ENCODE results near the gene C12orf50.
A peak's percentile ranks its signal among the peaks of the same experiment; 100 is the strongest.
"Not testable (repeated sequence)": the region's sequence is repeated elsewhere in the genome, so short reads cannot be mapped to it uniquely, and the experiment has no call there.

Gene C12orf50

GRCh38 chr12:88029093-88029665 is at the start of gene C12orf50:
C12orf50 (minus strand) TSS chr12:88029401; CDS start chr12:88026962, 2,439 bp downstream.
- DNase-seq: no peak

GRCh38 chr12:88067301-88067700 is 38.1 kb upstream of the C12orf50 start:
- DNase-seq: no peak

- no peak for DNase-seq
These were observed 34.2 kb upstream of the C12orf50 start for GRCh38 chr12:88063375-88063774.

- no peak for DNase-seq
These were observed 33.3 kb upstream of the C12orf50 start for GRCh38 chr12:88062474-88062873.

GRCh38 chr12:88058719-88059077 is 29.5 kb upstream of the C12orf50 start:
- no peak for DNase-seq

- no peak for DNase-seq
These were observed 29.0 kb upstream of the C12orf50 start for GRCh38 chr12:88057994-88058718.

- no peak for DNase-seq
These were observed 27.4 kb upstream of the C12orf50 start for GRCh38 chr12:88056571-88056970.

- DNase-seq: no peak
These were observed 23.5 kb upstream of the C12orf50 start for GRCh38 chr12:88052686-88053085.

- DNase-seq: no peak
These were observed 14.8 kb upstream of the C12orf50 start for GRCh38 chr12:88044035-88044434.

GRCh38 chr12:88037770-88038169 is 8.6 kb upstream of the C12orf50 start:
- no peak for DNase-seq

- DNase-seq: no peak
These were observed 7.3 kb upstream of the C12orf50 start for GRCh38 chr12:88036353-88036965.

GRCh38 chr12:88035907-88036289 is 6.7 kb upstream of the C12orf50 start:
- no peak for DNase-seq

GRCh38 chr12:88035271-88035906 is 6.2 kb upstream of the C12orf50 start:
- DNase-seq: peak; percentile 90 to 92

- DNase-seq: not testable (repeated sequence)
These were observed 2.0 kb upstream of the C12orf50 start for GRCh38 chr12:88031161-88031560.

- no peak for DNase-seq
These were observed 3.0 kb downstream of the C12orf50 start for GRCh38 chr12:88026196-88026595.

GRCh38 chr12:88017964-88018363 is 11.2 kb downstream of the C12orf50 start:
- no peak for DNase-seq

GRCh38 chr12:88015825-88016224 is 13.4 kb downstream of the C12orf50 start:
- no peak for DNase-seq

- DNase-seq: no peak
These were observed 17.4 kb downstream of the C12orf50 start for GRCh38 chr12:88011755-88012154.

- DNase-seq: no peak
These were observed 22.9 kb downstream of the C12orf50 start for GRCh38 chr12:88006351-88006750.

GRCh38 chr12:88001327-88001726 is 27.9 kb downstream of the C12orf50 start:
- DNase-seq: no peak

GRCh38 chr12:87995581-87996178 is 33.5 kb downstream of the C12orf50 start:
- peak; percentile 38 to 48 for DNase-seq

GRCh38 chr12:87991483-87991882 is 37.7 kb downstream of the C12orf50 start:
- DNase-seq: no peak

GRCh38 chr12:87988534-87988933 is 40.7 kb downstream of the C12orf50 start:
- no peak for DNase-seq
